ENCODE measurements around the gene SRF. TPM values are rescaled to one million over a fixed set of nuclear protein-coding genes. Genes with fewer than 3 reads are reported as not detected.

SRF gene
- total and polyA plus RNA-seq, 2 donors (not counting 3 experiments of a cell fraction or from before 2014, with no cell fraction given) = 34.4 to 55.8 TPM

DNA sequence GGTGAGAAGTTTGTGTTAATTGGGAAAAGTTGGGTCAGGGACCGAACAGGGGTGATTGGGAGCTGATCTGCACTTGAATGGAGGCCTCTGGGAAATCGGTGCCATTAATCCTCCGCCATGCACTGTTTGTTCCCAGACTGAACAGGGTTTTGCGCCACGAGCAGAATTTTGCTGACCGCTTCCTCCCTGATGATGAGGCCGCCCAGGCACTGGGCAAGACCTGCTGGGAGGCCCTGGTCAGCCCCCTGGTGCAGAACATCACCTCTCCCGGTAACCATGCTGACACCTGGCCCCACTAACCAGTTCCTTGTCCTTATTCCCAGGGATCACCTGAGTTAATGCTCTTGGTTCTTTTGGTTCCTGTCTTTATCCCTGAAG, 32.6 kb downstream of the SRF start:
- dilution Hi-C loops (cut with MboI; ENCODE audit: extremely low pct_ligation_motif_present, low sequenced_read_pairs) = no loop called here
- no TSS peak for BruUV-seq (replicated peaks)
- H3K79me2 ChIP-seq (ENCODE audit: control insufficient read depth, insufficient read depth, low read length) = no peaks in the 10 kb centered on the region
- TF ChIP-seq CTCF (IDR thresholded peaks at IDR 0.05; ENCODE audit: extremely low read depth in 1 of 2, insufficient read depth in 1 of 2, low read depth in 1 of 2, low read length in 2 of 2) (no peak), JUN (IDR thresholded peaks at IDR 0.05; ENCODE audit: borderline replicate concordance, insufficient read depth, insufficient read length, low read depth) (no peak), MYC (IDR thresholded peaks at IDR 0.05; ENCODE audit: low read depth, low read length) (no peak), GATA2 (IDR thresholded peaks at IDR 0.05; ENCODE audit: insufficient read depth, insufficient read length, low read depth, low read length) (no peak), POLR2A (IDR thresholded peaks at IDR 0.05; ENCODE audit: low read depth, low read length) (no peak), FOS (IDR thresholded peaks at IDR 0.05; ENCODE audit: borderline replicate concordance, insufficient read depth, low read length) (no peak), POLR2AphosphoS5 (IDR thresholded peaks at IDR 0.05; ENCODE audit: insufficient read depth, low read depth, low read length) (no peak), EZH2 (IDR thresholded peaks at IDR 0.05; ENCODE audit: borderline replicate concordance, low read depth, low read length, severe bottlenecking) (no peak)
- TF ChIP-seq, protein P1, sequence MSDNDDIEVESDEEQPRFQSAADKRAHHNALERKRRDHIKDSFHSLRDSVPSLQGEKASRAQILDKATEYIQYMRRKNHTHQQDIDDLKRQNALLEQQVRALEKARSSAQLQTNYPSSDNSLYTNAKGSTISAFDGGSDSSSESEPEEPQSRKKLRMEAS (IDR thresholded peaks at IDR 0.05; ENCODE audit: insufficient read depth, insufficient read length) = no peak
- H4K20me1 ChIP-seq (replicated peaks; ENCODE audit: control insufficient read depth, extremely low read depth, insufficient read depth, low read length) = no peaks in the 10 kb centered on the region
- H3K9ac ChIP-seq (replicated peaks; ENCODE audit: extremely low read depth, insufficient read depth, low read length) = no peak overlapping the region
- intact Hi-C loops (cut with micrococcal nuclease) = no loop called here
- no peak for FAIRE-seq
- no peaks in the 10 kb centered on the region for H3K9me1 ChIP-seq (replicated peaks; ENCODE audit: control insufficient read depth, extremely low read depth, insufficient read depth, low read length)
- H3K4me3 ChIP-seq (replicated peaks in 1 of 3; ENCODE audit: insufficient read depth in 1 of 3, low read depth in 1 of 3, low read length in 3 of 3) = no peak overlapping the region
- CTCF ChIA-PET = interaction anchor here (1.5 kb wide), 1 partner anchor 25 kb away, joined by 5 read pairs; the partner anchor contains the start of gene DNPH1
- H3K9me3 ChIP-seq (replicated peaks; ENCODE audit: control insufficient read depth, insufficient read depth, low read length) = no peaks in the 10 kb centered on the region
- POLR2A ChIA-PET = no interaction called here
- no peak for DNase-seq (ENCODE audit: low read depth, low spot score)
- H3K27me3 ChIP-seq (ENCODE audit: control insufficient read depth in 2 of 2, insufficient read depth in 2 of 2, low read length in 2 of 2) = no peaks in the 10 kb centered on the region
- no peak overlapping the region for H3K27ac ChIP-seq (ENCODE audit: insufficient read depth, low read depth, low read length)
- no peaks in the 10 kb centered on the region for H3K4me1 ChIP-seq (ENCODE audit: control insufficient read depth, extremely low read depth, insufficient read depth, low read length)
- no peak overlapping the region for H3K4me2 ChIP-seq (ENCODE audit: insufficient read depth, low read length)
- peaks cover 0 to 16% of the 10 kb centered on the region in 2 experiments for H3K36me3 ChIP-seq (ENCODE audit: control insufficient read depth in 2 of 2, extremely low read depth in 1 of 2, insufficient read depth in 2 of 2, low read length in 2 of 2)
- no peak overlapping the region for H2AFZ ChIP-seq (ENCODE audit: low read depth, low read length)
